Tibial artery (tissue), 4 donors: ENCODE results near the gene RNF144A.

ENCODE experiments used
- DNase-seq, 2 donors: peaks; one replicate each; pipeline ENCODE4 v3.0.0-alpha.2; 2019
- H3K27ac ChIP-seq, 2 donors: fragments of 200-600 bp; sonication (generic) in 1 of 2; 1 replicate in 1 of 2; 2 replicates in 1 of 2; pipeline ENCODE4 v1.5.1; 2018 to 2019; ENCODE audit warnings: mild to moderate bottlenecking in 1 of 2
- H3K27me3 ChIP-seq, 2 donors: fragments of 200-600 bp; sonication (generic) in 1 of 2; one replicate each; pipeline versions ENCODE4 v1.5.1 to v1.6.0; 2016 to 2019
- H3K36me3 ChIP-seq, 3 donors: fragments of 200-600 bp; sonication (generic) in 2 of 3; one replicate each; pipeline ENCODE4 v1.5.1; 2016 to 2019; ENCODE audit warnings: mild to moderate bottlenecking in 2 of 3
- H3K4me1 ChIP-seq, 4 donors: fragments of 200-600 bp; sonication (generic) in 2 of 4; 1 replicate in 3 of 4; 2 replicates in 1 of 4; pipeline ENCODE4 v1.5.1; 2016 to 2019
- H3K4me3 ChIP-seq, 2 donors: fragments of 200-600 bp; sonication (generic) in 1 of 2; 1 replicate in 1 of 2; 2 replicates in 1 of 2; pipeline ENCODE4 v1.5.1; 2018 to 2019; ENCODE audit warnings: mild to moderate bottlenecking in 2 of 2
- H3K9me3 ChIP-seq, 3 donors: fragments of 200-600 bp; sonication (generic) in 1 of 3; one replicate each; pipeline ENCODE4 v1.5.1; 2016 to 2019
- CTCF ChIP-seq, 2 experiments: fragments of 200-600 bp in 1 of 2; fragments of 450-650 bp in 1 of 2; IDR thresholded peaks; one replicate each; pipeline ENCODE4 v1.5.1; 2017 to 2019; ENCODE audit warnings: antibody characterized with exemption in 2 of 2, mild to moderate bottlenecking in 1 of 2, moderate library complexity in 1 of 2
- intact Hi-C: fragments of 100-400 bp; cut with DNase I; formaldehyde crosslinking; loops from one replicate; pipeline ENCODE4 v1.15.0; 2023; ENCODE audit warnings: low total_unique reads

Gene RNF144A

GRCh38 chr2:7073901-7074300 lies 156.7 kb downstream of the RNF144A start:
- Histone ChIP-seq H3K27me3 (no peaks in the 10 kb centered on the region), H3K9me3 (no peaks in the 10 kb centered on the region), H3K27ac (no peak overlapping the region), H3K4me1 (peaks cover 0 to 13% (median 0%) of the 10 kb centered on the region in 4 donors), H3K4me3 (no peak overlapping the region), H3K36me3 (no peaks in the 10 kb centered on the region)
- no peak for DNase-seq
- TF ChIP-seq CTCF (IDR thresholded peaks at IDR 0.05): no peak
- intact Hi-C loops: no loop called here

DNA sequence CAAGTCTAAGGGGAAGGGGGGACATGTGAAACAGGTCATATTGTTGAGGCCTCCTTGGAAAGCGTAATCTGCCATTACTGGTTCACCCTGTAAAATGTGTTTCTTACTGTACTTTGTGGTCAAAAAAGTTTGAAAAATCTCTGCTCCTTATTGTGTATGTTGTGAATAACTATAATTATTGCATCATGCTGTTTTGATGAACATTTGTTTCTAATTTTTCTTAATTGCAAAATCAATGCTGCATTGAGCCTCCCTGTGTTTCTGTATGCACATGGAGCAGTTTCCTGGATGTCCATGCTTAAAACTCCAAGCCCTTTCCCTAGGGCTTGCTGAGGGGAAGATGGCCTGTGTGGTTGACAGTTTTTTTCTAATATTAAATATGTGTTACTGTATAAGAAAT lies 158.6 kb downstream of the RNF144A start:
- H3K27me3 ChIP-seq: no peaks in the 10 kb centered on the region
- H3K36me3 ChIP-seq: no peaks in the 10 kb centered on the region
- no peak overlapping the region for H3K27ac ChIP-seq
- H3K9me3 ChIP-seq: no peaks in the 10 kb centered on the region
- intact Hi-C loops: no loop called here
- DNase-seq: no peak
- peaks cover 0 to 13% (median 0%) of the 10 kb centered on the region in 4 donors for H3K4me1 ChIP-seq
- no peak for TF ChIP-seq CTCF (IDR thresholded peaks at IDR 0.05)
- H3K4me3 ChIP-seq: no peak overlapping the region

- H3K4me1 ChIP-seq: peaks cover 0 to 6% (median 0%) of the 10 kb centered on the region in 4 donors
- intact Hi-C loops: no loop called here
- no peak for TF ChIP-seq CTCF (IDR thresholded peaks at IDR 0.05)
- H3K9me3 ChIP-seq: no peaks in the 10 kb centered on the region
- H3K27me3 ChIP-seq: no peaks in the 10 kb centered on the region
- H3K36me3 ChIP-seq: no peaks in the 10 kb centered on the region
- H3K27ac ChIP-seq: no peak overlapping the region
- DNase-seq: no peak
- no peak overlapping the region for H3K4me3 ChIP-seq
Measured at GRCh38 chr2:7077660-7078267, 160.6 kb downstream of the RNF144A start.

- Histone ChIP-seq H3K27ac (peak overlapping the region; percentile 46 to 48), H3K27me3 (no peaks in the 10 kb centered on the region), H3K4me1 (peaks cover 0 to 5% (median 0%) of the 10 kb centered on the region in 4 donors), H3K36me3 (no peaks in the 10 kb centered on the region), H3K9me3 (peaks cover 0 to 5% (median 0%) of the 10 kb centered on the region in 3 donors), H3K4me3 (no peak overlapping the region)
- no peak for TF ChIP-seq CTCF (IDR thresholded peaks at IDR 0.05)
- no peak for DNase-seq
- intact Hi-C loops: no loop called here
Measured at GRCh38 chr2:7083580-7084509, 166.6 kb downstream of the RNF144A start.

- Histone ChIP-seq H3K4me3 (no peak overlapping the region), H3K27me3 (no peaks in the 10 kb centered on the region), H3K36me3 (no peaks in the 10 kb centered on the region), H3K27ac (peak overlapping the region; percentile 46 to 48), H3K9me3 (peaks cover 0 to 5% (median 0%) of the 10 kb centered on the region in 3 donors), H3K4me1 (peaks cover 0 to 5% (median 0%) of the 10 kb centered on the region in 4 donors)
- TF ChIP-seq CTCF (IDR thresholded peaks at IDR 0.05): no peak
- no peak for DNase-seq
- intact Hi-C loops: no loop called here
Measured at GRCh38 chr2:7084601-7085000, 167.4 kb downstream of the RNF144A start.
